OCI-LY3 (cell line): ENCODE data around the gene RP2.

ENCODE experiments used
- EZH2phosphoT487 ChIP-seq: fragments of 200-600 bp; shearing (Covaris generic); IDR thresholded peaks from 2 replicates; pipeline ENCODE4 v1.6.1; 2018; ENCODE audit warnings: antibody characterized with exemption, mixed run types, low read depth
- TF ChIP-seq, protein P1 (sequence below): fragments of 200-600, 300-600 bp; sonication (generic); IDR thresholded peaks from 2 replicates; pipeline ENCODE4 v1.5.1; 2014; ENCODE audit warnings: antibody characterized with exemption, low read length, low read depth

DNA sequence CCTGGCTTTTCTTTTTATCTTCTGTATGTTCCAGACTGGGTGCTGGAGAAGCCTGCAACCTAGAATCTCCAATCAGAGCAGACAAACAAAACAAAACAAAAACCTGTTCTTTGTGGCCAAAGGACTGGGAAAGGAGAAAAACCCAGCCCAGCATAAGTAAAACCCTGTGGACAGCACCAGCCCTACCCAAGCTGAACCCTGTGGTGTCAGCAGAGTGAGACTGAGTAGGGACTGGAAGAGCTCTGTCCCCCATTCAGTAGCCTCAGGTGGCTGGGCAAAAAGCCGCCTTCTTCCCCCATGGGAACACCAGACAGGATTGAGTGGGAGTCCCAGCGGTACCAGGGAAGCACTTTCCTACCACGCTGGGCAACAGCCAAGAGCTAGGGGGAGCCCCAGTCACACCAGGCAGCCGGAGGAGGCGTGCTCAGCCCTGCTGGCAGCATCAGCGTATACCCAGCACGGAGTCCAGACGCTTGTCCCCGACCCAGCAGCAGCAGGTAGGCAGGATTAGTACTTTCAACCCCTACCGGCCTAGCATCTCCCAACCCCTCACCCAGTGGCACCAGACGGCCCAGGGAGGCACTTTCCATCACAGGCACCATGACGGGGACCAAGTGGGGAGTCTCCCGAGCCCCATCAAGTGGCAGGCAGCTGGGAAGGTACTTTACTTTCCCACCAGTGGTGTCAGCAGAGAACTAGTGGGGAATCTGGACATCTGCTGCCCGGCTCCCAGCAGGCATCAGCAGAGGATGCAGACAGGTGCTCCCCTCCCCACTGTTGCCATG is 66.8 kb downstream of the RP2 start:
- TF ChIP-seq, protein P1, sequence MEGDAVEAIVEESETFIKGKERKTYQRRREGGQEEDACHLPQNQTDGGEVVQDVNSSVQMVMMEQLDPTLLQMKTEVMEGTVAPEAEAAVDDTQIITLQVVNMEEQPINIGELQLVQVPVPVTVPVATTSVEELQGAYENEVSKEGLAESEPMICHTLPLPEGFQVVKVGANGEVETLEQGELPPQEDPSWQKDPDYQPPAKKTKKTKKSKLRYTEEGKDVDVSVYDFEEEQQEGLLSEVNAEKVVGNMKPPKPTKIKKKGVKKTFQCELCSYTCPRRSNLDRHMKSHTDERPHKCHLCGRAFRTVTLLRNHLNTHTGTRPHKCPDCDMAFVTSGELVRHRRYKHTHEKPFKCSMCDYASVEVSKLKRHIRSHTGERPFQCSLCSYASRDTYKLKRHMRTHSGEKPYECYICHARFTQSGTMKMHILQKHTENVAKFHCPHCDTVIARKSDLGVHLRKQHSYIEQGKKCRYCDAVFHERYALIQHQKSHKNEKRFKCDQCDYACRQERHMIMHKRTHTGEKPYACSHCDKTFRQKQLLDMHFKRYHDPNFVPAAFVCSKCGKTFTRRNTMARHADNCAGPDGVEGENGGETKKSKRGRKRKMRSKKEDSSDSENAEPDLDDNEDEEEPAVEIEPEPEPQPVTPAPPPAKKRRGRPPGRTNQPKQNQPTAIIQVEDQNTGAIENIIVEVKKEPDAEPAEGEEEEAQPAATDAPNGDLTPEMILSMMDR = peak; percentile 70
- no peak for TF ChIP-seq EZH2phosphoT487
